UCSD-AML1 (cell line): ENCODE results near the gene HEXA.
"Not testable (repeated sequence)": the region's sequence is repeated elsewhere in the genome, so short reads cannot be mapped to it uniquely, and the experiment has no call there.

Experiments used
- DNase-seq: peaks from one replicate; lab custom pipeline; 2025; ENCODE audit not compliant: unreplicated experiment; lab: John Stamatoyannopoulos, UW

The HEXA gene

DNA sequence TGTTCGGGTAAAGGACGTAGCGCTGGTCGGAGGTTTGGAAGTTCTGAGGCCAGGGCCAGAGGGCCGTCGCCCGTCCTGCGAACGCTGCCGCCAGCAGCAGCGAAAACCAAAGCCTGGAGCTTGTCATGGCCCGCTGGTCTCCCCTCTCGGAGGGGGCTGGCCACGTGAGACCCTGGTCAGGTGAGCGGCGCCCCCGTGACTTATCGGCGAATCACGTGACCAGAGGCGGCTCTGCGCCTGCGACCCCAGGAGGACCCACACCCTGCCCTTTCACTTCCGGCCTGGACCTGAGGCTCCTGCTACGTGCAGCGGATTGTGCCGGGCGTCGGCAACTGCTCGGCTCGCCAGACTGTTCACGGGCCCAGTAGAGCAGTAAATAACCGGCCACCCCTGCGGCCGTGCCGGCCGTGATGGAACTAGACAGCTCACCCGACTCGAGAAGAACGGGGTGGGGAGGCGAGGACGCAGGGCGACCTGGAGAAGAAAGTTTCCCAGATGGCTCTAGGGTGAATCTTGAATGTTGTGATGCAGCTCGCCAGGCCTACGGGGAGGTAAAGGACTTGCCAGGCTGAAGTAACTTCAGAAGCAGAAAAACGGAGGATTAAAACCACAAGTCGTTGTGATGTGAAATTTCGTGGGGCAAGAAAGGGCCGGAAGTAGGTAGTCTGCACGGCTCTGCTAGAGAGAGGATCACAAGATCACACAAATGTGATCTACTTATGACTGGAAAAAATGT lies at the start of gene HEXA:
Gene HEXA (minus strand): TSS at position 169 of the 736 bp plus-strand sequence. CDS start 42 bp downstream, at position 127.
- peak; percentile 95 for DNase-seq

- DNase-seq, result no peak
Measured at GRCh38 chr15:72423256-72423655, 47.4 kb upstream of the HEXA start.

DNA sequence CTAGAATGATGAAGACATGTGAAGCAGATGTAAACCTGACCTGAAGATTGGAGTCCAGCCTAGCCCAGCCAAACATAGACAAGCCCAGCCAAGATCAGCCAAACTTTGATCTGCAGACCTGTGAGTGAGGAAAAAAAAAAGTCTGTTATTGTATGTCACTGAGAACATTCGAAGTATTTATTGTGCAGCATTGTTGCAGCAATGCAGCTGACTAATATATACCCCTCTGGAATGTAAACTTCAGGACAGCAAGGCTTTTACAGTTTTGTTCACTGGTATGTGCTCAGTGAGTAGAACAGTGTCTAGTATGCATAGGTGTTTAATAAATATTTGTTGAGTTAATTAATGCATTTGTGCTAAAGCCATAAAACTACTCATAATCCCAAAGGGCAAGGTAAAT lies 45.7 kb upstream of the HEXA start:
- no peak for DNase-seq

GRCh38 chr15:72420576-72420975 lies 44.8 kb upstream of the HEXA start:
- no peak for DNase-seq

DNA sequence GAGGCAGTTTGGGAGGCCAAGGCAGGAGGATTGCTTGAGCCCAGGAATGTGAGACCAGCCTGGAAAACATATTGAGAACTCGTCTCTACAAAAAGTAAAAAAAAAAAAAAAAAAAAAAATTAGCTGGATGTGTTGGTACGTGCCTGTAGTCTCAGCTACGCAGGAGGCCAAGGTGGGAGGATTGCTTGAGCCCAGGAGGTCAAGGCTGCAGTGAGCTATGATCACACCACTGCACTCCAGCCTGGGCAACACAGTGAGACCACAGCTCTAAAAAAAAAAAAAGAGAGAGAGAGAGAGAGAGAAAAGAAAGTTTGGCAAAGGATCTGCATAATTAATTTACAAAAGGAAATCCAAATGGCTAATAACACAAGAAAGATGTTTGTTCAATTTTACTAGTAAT lies 44.0 kb upstream of the HEXA start:
- not testable (repeated sequence) for DNase-seq

- DNase-seq, result no peak
Measured at GRCh38 chr15:72415304-72415703, 39.5 kb upstream of the HEXA start.

GRCh38 chr15:72413337-72413736 lies 37.5 kb upstream of the HEXA start:
- DNase-seq, result not testable (repeated sequence)

DNA sequence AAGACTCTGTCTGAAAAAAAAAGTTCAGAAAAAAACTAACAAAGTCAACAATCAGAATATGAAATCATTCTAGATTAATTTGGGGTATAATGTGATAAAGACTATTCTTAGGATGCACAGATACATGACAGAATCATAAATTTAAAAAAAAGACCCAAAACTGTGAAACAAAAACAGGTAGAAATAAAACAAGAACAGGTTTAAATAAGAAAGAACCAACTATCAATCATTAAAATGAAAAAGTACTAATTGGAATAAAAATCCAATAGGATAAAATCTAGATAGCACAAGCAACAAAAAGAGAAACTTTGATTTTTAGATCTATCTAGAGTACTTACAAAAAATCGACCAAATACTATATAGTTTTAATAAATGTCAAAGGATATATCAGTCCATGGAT lies 35.7 kb upstream of the HEXA start:
- DNase-seq, result no peak

DNA sequence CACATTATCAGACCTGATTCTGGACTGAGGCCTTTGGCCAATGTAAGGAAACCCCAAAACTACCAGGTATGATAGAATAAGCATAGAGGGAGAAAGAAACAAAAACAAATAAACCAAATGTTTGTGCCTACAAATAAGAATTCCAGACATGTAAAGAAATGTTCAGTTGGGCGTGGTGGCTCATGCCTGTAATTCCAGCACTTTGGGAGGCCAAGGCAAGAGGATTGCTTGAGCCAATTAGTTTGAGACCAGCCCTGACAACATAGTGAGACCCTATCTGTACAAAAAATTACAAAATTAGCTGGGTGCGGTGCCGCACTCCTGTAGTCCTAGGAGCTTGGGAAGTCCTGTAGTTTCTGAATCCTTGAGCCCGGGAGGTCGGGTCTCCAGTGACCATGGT lies 35.3 kb upstream of the HEXA start:
- no peak for DNase-seq

DNA sequence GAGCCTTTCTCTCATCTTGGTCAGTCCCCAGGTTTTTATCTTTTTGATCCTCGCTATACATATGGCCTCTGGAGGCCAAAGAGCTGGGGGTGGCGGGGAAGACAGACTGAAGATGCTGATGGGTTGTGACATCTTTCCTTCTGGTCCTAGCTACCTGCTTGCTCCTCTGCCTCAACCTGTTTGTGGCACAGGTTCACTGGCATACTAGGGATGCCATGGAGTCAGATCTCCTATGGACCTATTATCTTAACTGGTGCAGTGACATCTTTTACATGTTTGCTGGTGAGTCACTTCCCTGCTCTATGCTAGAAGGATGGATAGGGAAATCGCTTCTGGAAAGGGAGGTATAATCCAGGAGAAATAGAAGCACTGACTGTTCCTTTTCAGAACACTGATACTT lies 31.1 kb upstream of the HEXA start:
- DNase-seq, result no peak

GRCh38 chr15:72404841-72405240 lies 29.0 kb upstream of the HEXA start:
- DNase-seq, result no peak

- no peak for DNase-seq
Measured at GRCh38 chr15:72404356-72404755, 28.5 kb upstream of the HEXA start.

DNA sequence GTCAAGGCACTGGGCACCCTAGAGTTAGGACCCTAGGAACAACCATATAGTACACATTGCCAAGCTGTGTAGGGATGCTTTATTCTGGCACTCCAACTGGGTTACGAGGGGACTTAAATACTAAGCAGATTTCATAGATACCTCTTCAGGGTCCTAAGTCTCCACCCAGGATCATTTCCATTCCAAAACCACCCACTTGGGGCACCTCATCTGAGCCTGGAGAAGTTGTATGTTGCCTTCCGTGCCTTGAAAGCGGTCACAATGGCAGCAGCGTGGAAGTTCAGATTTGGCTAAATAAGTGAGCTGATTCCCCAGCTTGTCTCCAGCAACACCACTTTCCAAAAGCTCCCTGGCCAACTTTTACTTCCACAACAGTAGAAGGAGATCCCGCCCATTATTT lies 26.9 kb upstream of the HEXA start:
- no peak for DNase-seq

- DNase-seq, result no peak
Measured at GRCh38 chr15:72398648-72399047, 22.8 kb upstream of the HEXA start.

GRCh38 chr15:72397796-72398588 lies 22.2 kb upstream of the HEXA start, which contains the start of gene TMEM202:
TMEM202 (plus strand) TSS chr15:72398305; CDS start chr15:72398327, 22 bp downstream.
- no peak for DNase-seq

GRCh38 chr15:72396331-72396730 lies 20.5 kb upstream of the HEXA start:
- DNase-seq, result not testable (repeated sequence)

GRCh38 chr15:72389231-72389630 lies 13.4 kb upstream of the HEXA start:
- DNase-seq, result no peak

GRCh38 chr15:72387741-72388140 lies 11.9 kb upstream of the HEXA start:
- DNase-seq, result no peak

DNA sequence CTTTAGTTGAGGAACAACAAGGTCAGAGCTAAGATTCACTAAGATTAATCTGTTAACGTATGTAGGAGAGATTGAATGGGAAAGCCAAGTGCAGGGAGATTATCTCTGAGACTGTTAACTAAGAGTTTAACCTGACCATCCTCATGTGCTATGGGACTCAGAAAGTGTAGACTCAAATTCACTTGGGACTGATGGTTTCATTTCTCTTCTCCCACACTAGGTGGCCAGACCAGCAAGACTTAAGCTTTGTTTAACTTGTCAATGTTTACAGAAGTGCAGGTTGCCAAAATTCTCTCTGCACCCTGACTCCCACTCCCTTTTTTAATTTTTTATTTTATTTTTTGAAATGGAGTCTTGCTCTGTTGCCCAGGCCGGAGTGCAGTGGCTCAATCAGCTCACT lies 6.3 kb upstream of the HEXA start:
- no peak for DNase-seq

DNA sequence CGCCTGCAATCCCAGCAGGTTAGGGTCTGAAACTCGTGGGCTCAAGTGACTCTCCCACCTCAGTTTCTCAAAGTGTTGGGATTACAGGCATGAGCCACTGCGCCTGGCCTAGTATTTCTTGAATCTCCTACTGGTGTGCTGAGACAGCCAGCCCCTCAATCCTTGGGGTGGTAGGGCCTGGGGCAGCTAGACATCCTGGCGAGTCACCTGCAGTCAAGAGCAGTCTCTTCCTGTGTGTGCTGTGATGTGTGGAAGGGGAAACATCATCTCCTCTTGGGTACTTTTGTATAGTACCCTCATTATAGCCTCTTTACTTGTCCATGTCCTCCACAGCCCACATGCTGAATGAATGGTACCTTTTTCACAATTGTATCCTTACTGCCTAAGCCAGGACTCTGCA lies 4.9 kb upstream of the HEXA start:
- no peak for DNase-seq

GRCh38 chr15:72379856-72380430 lies 4.1 kb upstream of the HEXA start:
- DNase-seq, result no peak

- DNase-seq, result not testable (repeated sequence)
Measured at GRCh38 chr15:72379106-72379505, 3.3 kb upstream of the HEXA start.
